Measurements from ENCODE around the gene CMPK2.

The CMPK2 gene

DNA sequence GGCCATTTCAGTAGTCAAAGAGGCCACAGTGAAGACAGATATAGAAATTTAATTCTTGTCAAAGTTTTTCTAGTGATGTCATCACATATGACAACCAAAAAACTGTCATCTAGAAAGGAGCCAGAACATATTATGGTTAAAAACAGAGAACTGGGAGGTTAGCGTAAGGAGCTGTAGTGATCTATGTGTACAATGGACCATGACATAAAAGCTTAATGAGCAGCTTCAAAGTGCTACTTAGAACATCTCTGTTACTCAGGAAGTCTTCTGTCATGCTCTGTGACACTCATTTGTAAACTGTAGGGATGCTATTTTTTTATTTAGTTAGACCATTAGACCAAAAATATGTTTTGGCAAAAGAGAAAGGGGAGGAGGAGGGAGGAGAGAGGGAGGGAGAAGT lies 57.3 kb downstream of the CMPK2 start:
- DNase-seq, result no peak

DNA sequence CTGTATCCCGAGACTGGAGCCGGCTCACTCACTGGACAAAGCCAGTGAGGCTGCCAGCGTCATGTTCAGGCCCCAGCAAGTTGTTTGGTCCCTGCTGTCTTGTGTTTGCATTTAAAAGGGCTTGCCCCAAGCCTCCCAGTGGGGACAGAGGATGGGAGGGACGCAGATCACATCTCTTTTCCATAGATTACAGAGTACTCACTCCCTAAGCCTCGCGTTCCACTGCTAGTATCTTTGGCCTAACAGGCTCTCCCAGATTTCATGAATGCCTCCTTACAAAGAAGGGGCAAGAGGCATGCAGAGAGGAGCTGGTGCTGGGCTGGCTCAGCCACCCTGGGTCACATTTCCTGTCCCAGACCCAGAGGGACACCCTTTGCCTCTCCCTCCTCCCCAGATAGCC lies 59.1 kb downstream of the CMPK2 start:
- DNase-seq, result no peak

DNA sequence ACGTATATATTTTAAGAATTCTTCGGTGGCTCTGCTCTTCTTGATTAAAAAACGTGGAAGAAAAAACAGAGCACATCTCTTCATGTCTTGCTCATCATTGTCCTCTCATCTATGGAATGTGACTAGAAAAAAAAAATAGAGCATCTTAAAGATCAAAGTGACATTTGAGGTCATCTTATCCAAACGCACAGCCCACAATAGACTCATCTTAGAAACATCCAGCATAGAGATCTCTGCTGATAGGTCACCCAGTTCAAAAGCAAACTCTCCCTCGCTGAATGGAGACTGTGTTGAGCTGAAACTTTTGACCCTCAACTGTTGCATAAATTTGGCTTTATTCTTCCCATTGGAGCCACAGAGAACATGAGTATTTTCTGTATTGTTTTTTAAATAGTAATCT lies 65.2 kb downstream of the CMPK2 start:
- DNase-seq, result no peak

Data from CD4-positive, alpha-beta T cell treated with Interleukin-17A for 4 hours (primary cell).